A673 (cell line): ENCODE data around the gene SHROOM2. TPM values are rescaled to one million over a fixed set of nuclear protein-coding genes. Genes with fewer than 3 reads are reported as not detected.

Experiments used
- BruUV-seq: library from RNA; stranded (reverse); fragments of 400-500 nt; replicated peaks from 2 replicates; lab custom pipeline; 2021; lab: Mats Ljungman, UMichigan
- CTCF ChIA-PET: fragments of 300-600 bp; sonication (Branson Sonifier 250); formaldehyde crosslinking; loops from one replicate; lab custom pipeline; 2022; ENCODE audit warnings: antibody characterized with exemption; lab: Charles Lee
- POLR2A ChIA-PET: fragments of 300-600 bp; sonication (Branson Sonifier 250); formaldehyde crosslinking; loops from one replicate; lab custom pipeline; 2022; ENCODE audit warnings: antibody characterized with exemption; ENCODE audit not compliant: low non-redundant PET; lab: Charles Lee
- DNase-seq: peaks from one replicate; pipeline ENCODE4 v3.0.0-alpha.2; 2015; ENCODE audit warnings: low spot score
- H3K27ac ChIP-seq: fragments of 200-600 bp; sonication (generic); 2 replicates; pipeline ENCODE4 v1.5.1; 2016; ENCODE audit warnings: mixed run types, low read depth, mild to moderate bottlenecking, mixed read lengths, antibody characterized with exemption, low read length; ENCODE audit not compliant: poor library complexity, severe bottlenecking
- H3K27me3 ChIP-seq: fragments of 200-600 bp; sonication (generic); replicated peaks from 2 replicates; pipeline ENCODE4 v1.6.1; 2017; ENCODE audit warnings: mixed run types, low read depth, mild to moderate bottlenecking, mixed read lengths, antibody characterized with exemption, low read length; ENCODE audit not compliant: insufficient read depth, poor library complexity
- H3K36me3 ChIP-seq: fragments of 200-600 bp; sonication (generic); 2 replicates; pipeline ENCODE4 v1.6.1; 2016; ENCODE audit warnings: mixed run types, mild to moderate bottlenecking, mixed read lengths, antibody characterized with exemption, low read length; ENCODE audit not compliant: insufficient read depth, poor library complexity, severe bottlenecking
- H3K4me1 ChIP-seq: fragments of 200-600 bp; sonication (generic); 2 replicates; pipeline ENCODE4 v1.6.1; 2017; ENCODE audit warnings: mixed run types, mild to moderate bottlenecking, mixed read lengths, antibody characterized with exemption, low read length; ENCODE audit not compliant: insufficient read depth, poor library complexity, severe bottlenecking
- H3K4me3 ChIP-seq: fragments of 200-600 bp; sonication (generic); 2 replicates; pipeline ENCODE4 v1.5.1; 2016; ENCODE audit warnings: low read depth, mixed run types, mild to moderate bottlenecking, mixed read lengths, low read length; ENCODE audit not compliant: poor library complexity, severe bottlenecking
- H3K9me3 ChIP-seq: fragments of 200-600 bp; sonication (generic); 2 replicates; pipeline ENCODE4 v1.6.1; 2016; ENCODE audit warnings: mixed run types, low read depth, mild to moderate bottlenecking, mixed read lengths, antibody characterized with exemption, low read length; ENCODE audit not compliant: poor library complexity, severe bottlenecking
- CTCF ChIP-seq: fragments of 300-800, 200-600 bp; sonication (generic); conservative IDR thresholded peaks from 2 replicates; pipeline ENCODE4 v1.5.1; 2017; ENCODE audit warnings: low read depth, mild to moderate bottlenecking, antibody characterized with exemption, low read length, moderate library complexity, mixed read lengths
- EZH2 ChIP-seq: fragments of 200-600 bp; sonication (generic); IDR thresholded peaks from 2 replicates; pipeline ENCODE4 v1.6.1; 2017; ENCODE audit warnings: borderline replicate concordance, low read depth, mild to moderate bottlenecking, mixed read lengths, antibody characterized with exemption, low read length; ENCODE audit not compliant: poor library complexity, severe bottlenecking
- intact Hi-C: fragments of 100-400 bp; cut with micrococcal nuclease; formaldehyde crosslinking; loops from one replicate; pipeline ENCODE4 v1.10.0; 2022; ENCODE audit not compliant: unreplicated experiment
- total RNA-seq: library from RNA; stranded (reverse); gene quantifications from 2 replicates; pipeline ENCODE4 v1.2.3, GENCODE V29; 2021

Gene SHROOM2
- total RNA-seq, 1 experiment from 2014 or later = 3.7 TPM

DNA sequence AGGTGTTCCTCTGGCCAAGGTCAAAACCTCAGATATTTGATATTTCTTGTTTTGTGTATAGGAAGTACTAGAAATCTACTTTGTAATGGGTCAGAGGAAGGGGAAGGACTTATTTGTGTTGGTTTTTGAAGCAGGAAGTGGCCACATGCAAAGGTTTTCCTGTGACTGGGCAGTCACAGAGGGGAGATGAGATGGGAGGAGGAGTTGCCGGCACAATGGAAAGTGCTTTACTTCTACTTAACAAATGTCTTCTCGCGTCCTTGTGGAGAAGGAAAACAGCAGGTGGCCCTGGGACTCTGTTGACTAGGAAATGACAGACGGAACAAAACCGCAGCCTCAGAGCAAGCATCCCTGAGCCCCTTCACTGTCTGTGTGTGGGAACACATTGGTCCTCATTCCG, 46.6 kb downstream of the SHROOM2 start:
- BruUV-seq = no TSS peak
- CTCF ChIA-PET = no interaction called here
- no peak overlapping the region for H3K4me3 ChIP-seq
- peak; percentile 28 for DNase-seq
- POLR2A ChIA-PET = no interaction called here
- H3K27me3 ChIP-seq = no peaks in the 10 kb centered on the region
- no peaks in the 10 kb centered on the region for H3K4me1 ChIP-seq
- intact Hi-C loops = no loop called here
- H3K27ac ChIP-seq = no peak overlapping the region
- TF ChIP-seq CTCF = no peak
- TF ChIP-seq EZH2 = no peak
- H3K9me3 ChIP-seq = no peaks in the 10 kb centered on the region
- H3K36me3 ChIP-seq = no peaks in the 10 kb centered on the region

GRCh38 chrX:9835585-9836210, 49.5 kb downstream of the SHROOM2 start:
- BruUV-seq = no TSS peak
- Histone ChIP-seq H3K4me3 (no peak overlapping the region), H3K4me1 (no peaks in the 10 kb centered on the region), H3K36me3 (no peaks in the 10 kb centered on the region), H3K9me3 (no peaks in the 10 kb centered on the region), H3K27me3 (no peaks in the 10 kb centered on the region), H3K27ac (no peak overlapping the region)
- no peak for DNase-seq
- intact Hi-C loops = no loop called here
- ChIA-PET CTCF (no interaction called here), POLR2A (no interaction called here)
- TF ChIP-seq CTCF = no peak
- no peak for TF ChIP-seq EZH2

- Histone ChIP-seq H3K27ac (no peak overlapping the region), H3K36me3 (no peaks in the 10 kb centered on the region), H3K4me1 (no peaks in the 10 kb centered on the region), H3K9me3 (no peaks in the 10 kb centered on the region), H3K4me3 (no peak overlapping the region), H3K27me3 (no peaks in the 10 kb centered on the region)
- POLR2A ChIA-PET = no interaction called here
- intact Hi-C loops = no loop called here
- CTCF ChIA-PET = no interaction called here
- BruUV-seq = no TSS peak
- TF ChIP-seq EZH2 = no peak
- no peak for TF ChIP-seq CTCF
- DNase-seq = no peak
Observed at GRCh38 chrX:9842541-9842940, 56.3 kb downstream of the SHROOM2 start.
